Left renal cortex interstitium (tissue), 4 donors: ENCODE data around the gene TLE4. TPM values are rescaled to one million over a fixed set of nuclear protein-coding genes. Genes with fewer than 3 reads are reported as not detected.
"Not testable (repeated sequence)": the region's sequence is repeated elsewhere in the genome, so short reads cannot be mapped to it uniquely, and the experiment has no call there.

Experiments used
- DNase-seq, 4 donors: peaks; one replicate each; pipeline ENCODE4 v3.0.0-alpha.2; 2013; ENCODE audit warnings: low read depth in 4 of 4, low spot score in 2 of 4, missing footprints in 1 of 4
- polyA plus RNA-seq, 4 donors: library from polyadenylated mRNA; unstranded; fragments of 120-200 nt; gene quantifications; one replicate each; pipeline ENCODE4 v1.2.1, GENCODE V29; 2013; ENCODE audit not compliant: insufficient read length in 4 of 4

Gene TLE4
- polyA plus RNA-seq: 10 to 100 TPM; 62.1 to 80.5 (median 73.1) TPM

GRCh38 chr9:79571309-79572031, at the start of gene TLE4:
Gene TLE4, plus strand, starts transcription at chr9:79571965. Its CDS starts 826 bp downstream, at chr9:79572791.
- peak; percentile 98 to 100 (median 100) for DNase-seq

GRCh38 chr9:79522793-79523192, 49.0 kb upstream of the TLE4 start:
- DNase-seq: no peak

GRCh38 chr9:79524266-79524665, 47.5 kb upstream of the TLE4 start:
- DNase-seq: no peak

GRCh38 chr9:79526149-79526672, 45.6 kb upstream of the TLE4 start:
- no peak for DNase-seq

GRCh38 chr9:79535534-79535933, 36.2 kb upstream of the TLE4 start:
- no peak for DNase-seq

GRCh38 chr9:79537838-79538237, 33.9 kb upstream of the TLE4 start:
- DNase-seq: no peak

- no peak for DNase-seq
These were observed 28.8 kb upstream of the TLE4 start for GRCh38 chr9:79542735-79543620.

GRCh38 chr9:79544375-79544774, 27.4 kb upstream of the TLE4 start:
- DNase-seq: not testable (repeated sequence)

- DNase-seq: no peak
These were observed 20.2 kb upstream of the TLE4 start for GRCh38 chr9:79551586-79551985.

- DNase-seq: no peak
These were observed 19.8 kb upstream of the TLE4 start for GRCh38 chr9:79551994-79552393.

GRCh38 chr9:79555474-79556089, 16.2 kb upstream of the TLE4 start:
- DNase-seq: no peak

GRCh38 chr9:79559495-79560181, 12.1 kb upstream of the TLE4 start:
- DNase-seq: no peak

- DNase-seq: no peak
These were observed 8.9 kb upstream of the TLE4 start for GRCh38 chr9:79562749-79563386.

- DNase-seq: no peak
These were observed 7.7 kb upstream of the TLE4 start for GRCh38 chr9:79564105-79564504.

- DNase-seq: no peak
These were observed 6.5 kb upstream of the TLE4 start for GRCh38 chr9:79565245-79565644.

GRCh38 chr9:79567671-79568098, 4.1 kb upstream of the TLE4 start:
- no peak for DNase-seq

GRCh38 chr9:79568337-79569101, 3.2 kb upstream of the TLE4 start:
- DNase-seq: no peak

- no peak for DNase-seq
These were observed 1.8 kb upstream of the TLE4 start for GRCh38 chr9:79569814-79570447.
